Camera-type eye (tissue), 1 donor: ENCODE measurements around the gene ELP5. TPM values are rescaled to one million over a fixed set of nuclear protein-coding genes. Genes with fewer than 3 reads are reported as not detected.

Experiments
- total RNA-seq: library from RNA; depleted of rRNA; stranded (reverse); fragments of >200 nt; gene quantifications from one replicate; pipeline ENCODE4 v1.2.3, GENCODE V29; 2014

The ELP5 gene
- 39.5 TPM for total RNA-seq

GRCh38 chr17:7252176-7253043 lies at the start of gene ELP5:
Gene ELP5 (plus strand): TSS chr17:7252215. CDS start chr17:7252551, 336 bp downstream.

GRCh38 chr17:7219812-7220592 lies 32.0 kb upstream of the ELP5 start, which contains the start of the genes ACADVL and DLG4:
Gene ACADVL (plus strand): TSS chr17:7219938. CDS start chr17:7219985, 47 bp downstream.
Gene DLG4 (minus strand): TSS chr17:7219836.

GRCh38 chr17:7234083-7234951 lies 17.7 kb upstream of the ELP5 start, which contains the start of gene DVL2:
Gene DVL2 (minus strand): TSS chr17:7234517. CDS start chr17:7234262, 255 bp downstream.

GRCh38 chr17:7239091-7240027 lies 12.7 kb upstream of the ELP5 start, which contains the start of gene PHF23:
Gene PHF23 (minus strand): TSS chr17:7239457. CDS start chr17:7239279, 178 bp downstream.

GRCh38 chr17:7241783-7242716 lies 10.0 kb upstream of the ELP5 start, which contains the start of gene GABARAP:
Gene GABARAP (minus strand): TSS chr17:7242449. CDS start chr17:7242330, 119 bp downstream.

GRCh38 chr17:7251661-7252175 lies 297 bp upstream of the ELP5 start, which contains the start of gene CTDNEP1:
Gene CTDNEP1 (minus strand): TSS chr17:7251734. CDS start chr17:7251296, 438 bp downstream.

GRCh38 chr17:7262192-7262934 lies 10.3 kb downstream of the ELP5 start, which contains the start of gene CLDN7:
Gene CLDN7 (minus strand): TSS chr17:7262478. CDS start chr17:7262043, 435 bp downstream.

GRCh38 chr17:7281074-7281952 lies 29.3 kb downstream of the ELP5 start, which contains the start of gene SLC2A4:
Gene SLC2A4 (plus strand): TSS chr17:7281718. CDS start chr17:7281935, 217 bp downstream.

GRCh38 chr17:7294614-7295153 lies 42.7 kb downstream of the ELP5 start, which contains the start of gene YBX2:
Gene YBX2 (minus strand): TSS chr17:7294639. CDS start chr17:7294500, 139 bp downstream.

GRCh38 chr17:7306911-7307685 lies 55.1 kb downstream of the ELP5 start, which contains the start of gene EIF5A:
Gene EIF5A (plus strand): TSS chr17:7307628. CDS start chr17:7309636, 2,008 bp downstream.

Other genes starting within 250 kb of the ELP5 start
- 45.5 TPM for gene RNASEK, start 239.6 kb upstream of the ELP5 start, total RNA-seq
- gene BCL6B, start 229.2 kb upstream of the ELP5 start, total RNA-seq, result 5.4 TPM
- gene SLC16A13, start 216.2 kb upstream of the ELP5 start, total RNA-seq, result 0.44 TPM
- gene SLC16A11, start 208.1 kb upstream of the ELP5 start, total RNA-seq, result 0.44 TPM
- gene CLEC10A, start 172.0 kb upstream of the ELP5 start, total RNA-seq, result 3.3 TPM
- 0.33 TPM for gene ASGR2, start 137.4 kb upstream of the ELP5 start, total RNA-seq
- gene ASGR1, start 72.8 kb upstream of the ELP5 start, total RNA-seq, result 5.7 TPM
- 194 TPM for gene DLG4, start 32.4 kb upstream of the ELP5 start, total RNA-seq
- gene ACADVL, start 32.3 kb upstream of the ELP5 start, total RNA-seq, result 281 TPM
- gene DVL2, start 17.7 kb upstream of the ELP5 start, total RNA-seq, result 103 TPM
- 27.5 TPM for gene PHF23, start 12.8 kb upstream of the ELP5 start, total RNA-seq
- 310 TPM for gene GABARAP, start 9.8 kb upstream of the ELP5 start, total RNA-seq
- gene CTDNEP1, start 481 bp upstream of the ELP5 start, total RNA-seq, result 74.5 TPM
- 14.3 TPM for gene CLDN7, start 10.3 kb downstream of the ELP5 start, total RNA-seq
- gene SLC2A4, start 29.5 kb downstream of the ELP5 start, total RNA-seq, result 5.4 TPM
- 1.3 TPM for gene YBX2, start 42.4 kb downstream of the ELP5 start, total RNA-seq
- 138 TPM for gene EIF5A, start 55.4 kb downstream of the ELP5 start, total RNA-seq
- 43.4 TPM for gene GPS2, start 63.1 kb downstream of the ELP5 start, total RNA-seq
- 38.8 TPM for gene NEURL4, start 77.1 kb downstream of the ELP5 start, total RNA-seq
- 6.2 TPM for gene ACAP1, start 84.3 kb downstream of the ELP5 start, total RNA-seq
- gene KCTD11, start 99.9 kb downstream of the ELP5 start, total RNA-seq, result 4.5 TPM
- gene TMEM95, start 102.9 kb downstream of the ELP5 start, total RNA-seq, result not detected
- gene TNK1, start 128.9 kb downstream of the ELP5 start, total RNA-seq, result 2.4 TPM
- 12.8 TPM for gene PLSCR3, start 142.3 kb downstream of the ELP5 start, total RNA-seq
- gene TMEM256, start 151.9 kb downstream of the ELP5 start, total RNA-seq, result 27.9 TPM
- 36.2 TPM for gene NLGN2, start 155.6 kb downstream of the ELP5 start, total RNA-seq
- not detected for gene SPEM1, start 168.1 kb downstream of the ELP5 start, total RNA-seq
- not detected for gene SPEM2, start 173.4 kb downstream of the ELP5 start, total RNA-seq
- not detected for gene SPEM3, start 176.6 kb downstream of the ELP5 start, total RNA-seq
- gene TMEM102, start 183.2 kb downstream of the ELP5 start, total RNA-seq, result 1.0 TPM
- 7.1 TPM for gene FGF11, start 187.3 kb downstream of the ELP5 start, total RNA-seq
- gene CHRNB1, start 192.8 kb downstream of the ELP5 start, total RNA-seq, result 17.8 TPM
- 35.8 TPM for gene ZBTB4, start 227.4 kb downstream of the ELP5 start, total RNA-seq
- not detected for gene SLC35G6, start 229.2 kb downstream of the ELP5 start, total RNA-seq
- gene POLR2A, start 232.2 kb downstream of the ELP5 start, total RNA-seq, result 114 TPM